H9 (cell line): ENCODE measurements around the gene TGFB3. TPM values are rescaled to one million over a fixed set of nuclear protein-coding genes. Genes with fewer than 3 reads are reported as not detected.

Experiments used
- DNase-seq: peaks from one replicate; pipeline ENCODE4 v3.0.0-alpha.2; 2017
- H2AFZ ChIP-seq: one replicate; pipeline ENCODE4 v1.6.1; 2013; ENCODE audit warnings: mild to moderate bottlenecking, low read length, control low read depth, moderate library complexity
- H2AK5ac ChIP-seq: 2 replicates; pipeline ENCODE4 v1.6.1; 2013; ENCODE audit warnings: low read length, control low read depth, mixed read lengths; ENCODE audit not compliant: insufficient read length
- H2BK120ac ChIP-seq: one replicate; pipeline ENCODE4 v1.6.1; 2013; ENCODE audit warnings: low read depth, mild to moderate bottlenecking, low read length, control low read depth, inconsistent platforms; ENCODE audit not compliant: poor library complexity, severe bottlenecking
- H2BK12ac ChIP-seq: 2 replicates; pipeline ENCODE4 v1.6.1; 2013; ENCODE audit warnings: low read length, control low read depth, mixed read lengths, low read depth; ENCODE audit not compliant: insufficient read length
- H2BK15ac ChIP-seq: 2 replicates; pipeline ENCODE4 v1.6.1; 2013; ENCODE audit warnings: low read depth, low read length, control low read depth
- H2BK20ac ChIP-seq: one replicate; pipeline ENCODE4 v1.6.1; 2013; ENCODE audit warnings: low read depth, mild to moderate bottlenecking, low read length, control low read depth, inconsistent platforms; ENCODE audit not compliant: poor library complexity, severe bottlenecking
- H2BK5ac ChIP-seq: 2 replicates; pipeline ENCODE4 v1.6.1; 2013; ENCODE audit warnings: low read length, control low read depth, mixed read lengths; ENCODE audit not compliant: insufficient read length
- H3K14ac ChIP-seq: 2 replicates; pipeline ENCODE4 v1.6.1; 2013; ENCODE audit warnings: low read length, control low read depth; ENCODE audit not compliant: insufficient read depth
- H3K18ac ChIP-seq: 2 replicates; pipeline ENCODE4 v1.6.1; 2013; ENCODE audit warnings: low read depth, mild to moderate bottlenecking, mixed read lengths, low read length, control low read depth; ENCODE audit not compliant: insufficient read length
- H3K23ac ChIP-seq: 2 replicates; pipeline ENCODE4 v1.6.1; 2013; ENCODE audit warnings: low read length, control low read depth, mixed read lengths, low read depth; ENCODE audit not compliant: insufficient read length
- H3K23me2 ChIP-seq: 2 replicates; pipeline ENCODE4 v1.6.1; 2013; ENCODE audit warnings: low read depth, mild to moderate bottlenecking, mixed read lengths, low read length, control low read depth; ENCODE audit not compliant: insufficient read length, poor library complexity, severe bottlenecking
- H3K27ac ChIP-seq: 2 replicates; pipeline ENCODE4 v1.5.1; 2013; ENCODE audit warnings: low read length, control low read depth, mixed read lengths, low read depth; ENCODE audit not compliant: insufficient read length
- H3K27me3 ChIP-seq: 2 replicates; pipeline ENCODE4 v1.6.1; 2013; ENCODE audit warnings: low read length, control low read depth, inconsistent platforms; ENCODE audit not compliant: insufficient read depth
- H3K4ac ChIP-seq: 2 replicates; pipeline ENCODE4 v1.6.1; 2013; ENCODE audit warnings: low read depth, mild to moderate bottlenecking, control low read depth, inconsistent platforms, low read length, moderate library complexity
- H3K4me1 ChIP-seq: 2 replicates; pipeline ENCODE4 v1.6.1; 2013; ENCODE audit warnings: low read length, control low read depth, inconsistent platforms; ENCODE audit not compliant: insufficient read depth
- H3K4me2 ChIP-seq: 2 replicates; pipeline ENCODE4 v1.6.1; 2013; ENCODE audit warnings: low read length, control low read depth, mixed read lengths; ENCODE audit not compliant: insufficient read length, insufficient read depth
- H3K56ac ChIP-seq: 2 replicates; pipeline ENCODE4 v1.6.1; 2013; ENCODE audit warnings: low read depth, mild to moderate bottlenecking, mixed read lengths, low read length, control low read depth; ENCODE audit not compliant: insufficient read length
- H3K79me1 ChIP-seq: 2 replicates; pipeline ENCODE4 v1.6.1; 2013; ENCODE audit warnings: low read depth, mild to moderate bottlenecking, moderate library complexity, low read length, control low read depth, inconsistent platforms; ENCODE audit not compliant: insufficient read depth, poor library complexity, severe bottlenecking
- H3K79me2 ChIP-seq: 2 replicates; pipeline ENCODE4 v1.6.1; 2013; ENCODE audit warnings: low read length, control low read depth, inconsistent platforms; ENCODE audit not compliant: insufficient read depth
- H3K9ac ChIP-seq: 2 replicates; pipeline ENCODE4 v1.6.1; 2013; ENCODE audit warnings: low read length, control low read depth, mixed read lengths; ENCODE audit not compliant: insufficient read length; ENCODE audit errors: extremely low read depth
- H3K9me3 ChIP-seq: one replicate; pipeline ENCODE4 v1.6.1; 2013; ENCODE audit warnings: low read depth, low read length, inconsistent platforms; ENCODE audit not compliant: control insufficient read depth
- H3T11ph ChIP-seq: one replicate; pipeline ENCODE4 v1.6.1; 2013; ENCODE audit warnings: mild to moderate bottlenecking, low read length, control low read depth, inconsistent platforms
- H4K20me1 ChIP-seq: one replicate; pipeline ENCODE4 v1.6.1; 2013; ENCODE audit not compliant: control insufficient read depth, insufficient read length, insufficient read depth
- H4K5ac ChIP-seq: 2 replicates; pipeline ENCODE4 v1.6.1; 2013; ENCODE audit warnings: low read depth, mild to moderate bottlenecking, mixed read lengths, low read length, control low read depth; ENCODE audit not compliant: insufficient read length
- H4K8ac ChIP-seq: replicated peaks from 2 replicates; pipeline ENCODE4 v1.6.1; 2013; ENCODE audit warnings: low read length, control low read depth, mixed read lengths, low read depth; ENCODE audit not compliant: insufficient read length
- H4K91ac ChIP-seq: 2 replicates; pipeline ENCODE4 v1.6.1; 2013; ENCODE audit warnings: low read depth, mild to moderate bottlenecking, moderate library complexity, mixed read lengths, low read length, control low read depth; ENCODE audit not compliant: insufficient read length
- H3K27ac Mint-ChIP-seq, 3 experiments: 2 replicates in 2 of 3; 3 replicates in 1 of 3; pipeline ENCODE4 v1.8.0; 2020 to 2021; ENCODE audit warnings: mixed read lengths in 3 of 3, mild to moderate bottlenecking in 1 of 3, moderate library complexity in 1 of 3
- H3K27me3 Mint-ChIP-seq: 2 replicates; pipeline ENCODE4 v1.8.0; 2021; ENCODE audit warnings: low read depth, mild to moderate bottlenecking, moderate library complexity, mixed read lengths
- H3K36me3 Mint-ChIP-seq, 3 experiments: 2 replicates in 2 of 3; 3 replicates in 1 of 3; pipeline ENCODE4 v1.8.0; 2020 to 2021; ENCODE audit warnings: low read depth in 3 of 3, mixed read lengths in 3 of 3; ENCODE audit not compliant: insufficient read depth in 1 of 3
- H3K4me1 Mint-ChIP-seq, 2 experiments: 2 replicates each; pipeline ENCODE4 v1.8.0; 2020; ENCODE audit warnings: mixed read lengths in 2 of 2
- H3K4me3 Mint-ChIP-seq, 2 experiments: 2 replicates in 1 of 2; 3 replicates in 1 of 2; pipeline ENCODE4 v1.8.0; 2020 to 2021; ENCODE audit warnings: mild to moderate bottlenecking in 2 of 2, mixed read lengths in 2 of 2, moderate library complexity in 1 of 2
- H3K9me3 Mint-ChIP-seq, 2 experiments: 2 replicates in 1 of 2; 3 replicates in 1 of 2; pipeline ENCODE4 v1.8.0; 2020; ENCODE audit warnings: mild to moderate bottlenecking in 2 of 2, mixed read lengths in 2 of 2, moderate library complexity in 1 of 2
- WGBS: extraction: QIAGEN DNeasy Blood & Tissue Kit; methylation state at CpG from one replicate; pipeline ENCODE4 v1.1.7; 2013; ENCODE audit warnings: missing lambda C conversion rate, low lambda C conversion rate, mixed read lengths; ENCODE audit not compliant: insufficient read length; ENCODE audit errors: extremely low coverage; 5-methylcytosine and 5-hydroxymethylcytosine counted together
- total RNA-seq: library from RNA; stranded (reverse); gene quantifications from 2 replicates; pipeline ENCODE4 v1.2.1, GENCODE V29; 2021
- TF ChIP-seq, protein P1 (sequence below): fragments of 200-600 bp; sonication (generic); conservative IDR thresholded peaks from 3 replicates; pipeline ENCODE4 v1.8.0; 2021; ENCODE audit warnings: antibody characterized with exemption, mild to moderate bottlenecking

The TGFB3 gene
- total RNA-seq, 1 experiment from 2014 or later, result 0.37 TPM

DNA sequence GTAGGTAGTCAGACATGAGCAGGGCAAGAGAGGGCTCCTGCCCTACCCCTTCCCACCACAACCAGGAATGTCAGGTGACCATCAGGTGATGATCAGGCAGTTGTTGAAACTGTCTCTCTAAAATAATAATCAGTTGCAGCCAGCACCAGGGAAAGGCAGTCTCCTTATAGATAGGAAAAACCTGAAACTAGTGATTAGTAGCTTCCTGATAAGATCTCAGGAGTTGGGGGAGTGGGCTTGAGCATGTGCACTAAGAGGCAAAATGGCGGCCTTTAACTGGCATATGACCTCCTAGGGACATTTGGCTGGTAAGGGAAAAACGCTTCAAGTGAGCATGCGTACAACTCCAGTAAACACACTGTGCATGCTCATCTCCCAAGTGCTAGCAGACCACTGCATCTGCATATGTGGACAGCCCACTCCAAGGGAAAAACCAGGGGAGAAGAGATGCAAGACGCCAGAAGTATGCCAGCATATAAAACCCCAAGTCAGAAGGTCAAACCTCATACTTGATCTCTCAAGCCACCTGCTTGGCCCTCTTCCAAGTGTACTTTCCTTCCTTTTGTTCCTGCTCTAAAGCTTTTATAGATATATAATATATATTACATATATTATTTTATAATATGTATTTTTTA lies 37.1 kb downstream of the TGFB3 start:
- TF ChIP-seq, protein P1, sequence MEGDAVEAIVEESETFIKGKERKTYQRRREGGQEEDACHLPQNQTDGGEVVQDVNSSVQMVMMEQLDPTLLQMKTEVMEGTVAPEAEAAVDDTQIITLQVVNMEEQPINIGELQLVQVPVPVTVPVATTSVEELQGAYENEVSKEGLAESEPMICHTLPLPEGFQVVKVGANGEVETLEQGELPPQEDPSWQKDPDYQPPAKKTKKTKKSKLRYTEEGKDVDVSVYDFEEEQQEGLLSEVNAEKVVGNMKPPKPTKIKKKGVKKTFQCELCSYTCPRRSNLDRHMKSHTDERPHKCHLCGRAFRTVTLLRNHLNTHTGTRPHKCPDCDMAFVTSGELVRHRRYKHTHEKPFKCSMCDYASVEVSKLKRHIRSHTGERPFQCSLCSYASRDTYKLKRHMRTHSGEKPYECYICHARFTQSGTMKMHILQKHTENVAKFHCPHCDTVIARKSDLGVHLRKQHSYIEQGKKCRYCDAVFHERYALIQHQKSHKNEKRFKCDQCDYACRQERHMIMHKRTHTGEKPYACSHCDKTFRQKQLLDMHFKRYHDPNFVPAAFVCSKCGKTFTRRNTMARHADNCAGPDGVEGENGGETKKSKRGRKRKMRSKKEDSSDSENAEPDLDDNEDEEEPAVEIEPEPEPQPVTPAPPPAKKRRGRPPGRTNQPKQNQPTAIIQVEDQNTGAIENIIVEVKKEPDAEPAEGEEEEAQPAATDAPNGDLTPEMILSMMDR, result no peak
- H4K8ac ChIP-seq, result no peak overlapping the region
- H2AK5ac ChIP-seq, result no peak overlapping the region
- H3K27me3 Mint-ChIP-seq, result no peaks in the 10 kb centered on the region
- H3K9me3 Mint-ChIP-seq, result no peaks in the 10 kb centered on the region
- no peak overlapping the region for H3K14ac ChIP-seq
- H3K23me2 ChIP-seq, result no peaks in the 10 kb centered on the region
- H2BK20ac ChIP-seq, result no peak overlapping the region
- no peak overlapping the region for H3K18ac ChIP-seq
- H3K4me1 ChIP-seq, result no peaks in the 10 kb centered on the region
- H2BK12ac ChIP-seq, result no peak overlapping the region
- H3K4me1 Mint-ChIP-seq, result peaks cover 3 to 5% of the 10 kb centered on the region in 2 experiments; a peak in 2 of 4 replicates
- H3K4me3 Mint-ChIP-seq, result no peak overlapping the region
- H3T11ph ChIP-seq, result no peak overlapping the region
- no peak overlapping the region for H3K4me2 ChIP-seq
- H2BK120ac ChIP-seq, result no peak overlapping the region
- no peaks in the 10 kb centered on the region for H3K27me3 ChIP-seq
- H3K23ac ChIP-seq, result no peak overlapping the region
- no peak overlapping the region for H2BK15ac ChIP-seq
- DNase-seq, result no peak
- H3K56ac ChIP-seq, result no peak overlapping the region
- H2BK5ac ChIP-seq, result no peak overlapping the region
- H3K9ac ChIP-seq, result no peak overlapping the region
- H3K4ac ChIP-seq, result no peak overlapping the region
- no peaks in the 10 kb centered on the region for H3K79me1 ChIP-seq
- no peak overlapping the region for H4K91ac ChIP-seq
- no peaks in the 10 kb centered on the region for H4K20me1 ChIP-seq
- no peaks in the 10 kb centered on the region for H3K9me3 ChIP-seq
- no peak overlapping the region for H4K5ac ChIP-seq
- WGBS, result no CpG with 5 or more reads among the region's 4 CpGs
- no peaks in the 10 kb centered on the region for H3K79me2 ChIP-seq
- no peak overlapping the region for H3K27ac ChIP-seq
- H3K36me3 Mint-ChIP-seq, result no peaks in the 10 kb centered on the region
- H2AFZ ChIP-seq, result no peak overlapping the region
- H3K27ac Mint-ChIP-seq, result no peak overlapping the region
